GM23338 (cell line): ENCODE measurements around the gene PKLR. TPM values are rescaled to one million over a fixed set of nuclear protein-coding genes. Genes with fewer than 3 reads are reported as not detected.
A peak's percentile ranks its signal among the peaks of the same experiment; 100 is the strongest.

Experiments used
- ATAC-seq: fragments of 200-7000 bp; cut with Tn5 transposase; 3 replicates; pipeline ENCODE4 v1.9.1; 2020
- DNase-seq: peaks from one replicate; pipeline ENCODE4 v3.0.0-alpha.2; 2015; ENCODE audit warnings: low spot score
- H2AFZ ChIP-seq: fragments of 200-600 bp; sonication (generic); 2 replicates; pipeline ENCODE4 v1.8.0; 2016; ENCODE audit warnings: antibody characterized with exemption, mild to moderate bottlenecking, moderate library complexity
- H3F3A ChIP-seq: fragments of 200-600 bp; sonication (generic); replicated peaks from 2 replicates; pipeline ENCODE4 v1.8.0; 2017; ENCODE audit warnings: antibody characterized with exemption, mixed run types, low read depth
- H3K27ac ChIP-seq: fragments of 200-600 bp; sonication (generic); 2 replicates; pipeline ENCODE4 v1.6.1; 2016; ENCODE audit warnings: low read depth
- H3K27me3 ChIP-seq: fragments of 200-600 bp; sonication (generic); 2 replicates; pipeline ENCODE4 v1.8.0; 2016; ENCODE audit warnings: mild to moderate bottlenecking, mixed run types, moderate library complexity; ENCODE audit not compliant: insufficient read depth
- H3K36me3 ChIP-seq: fragments of 200-600 bp; sonication (generic); 2 replicates; pipeline ENCODE4 v1.8.0; 2016; ENCODE audit warnings: mild to moderate bottlenecking; ENCODE audit not compliant: insufficient read depth
- H3K4me1 ChIP-seq: fragments of 200-600 bp; sonication (generic); 2 replicates; pipeline ENCODE4 v1.8.0; 2016; ENCODE audit warnings: mild to moderate bottlenecking, moderate library complexity; ENCODE audit not compliant: insufficient read depth
- H3K4me2 ChIP-seq: fragments of 200-600 bp; sonication (generic); 2 replicates; pipeline ENCODE4 v1.7.1; 2017; ENCODE audit warnings: mixed run types
- H3K4me3 ChIP-seq: fragments of 200-600 bp; sonication (generic); 2 replicates; pipeline ENCODE4 v1.6.1; 2016; ENCODE audit warnings: mixed run types
- H3K79me2 ChIP-seq: fragments of 200-600 bp; sonication (generic); replicated peaks from 2 replicates; pipeline ENCODE4 v1.8.0; 2017; ENCODE audit warnings: mild to moderate bottlenecking; ENCODE audit not compliant: insufficient read depth
- H3K9me2 ChIP-seq: fragments of 200-600 bp; sonication (generic); 2 replicates; pipeline ENCODE4 v1.8.0; 2017; ENCODE audit not compliant: insufficient read depth
- H4K20me1 ChIP-seq: fragments of 200-600 bp; sonication (generic); replicated peaks from 2 replicates; pipeline ENCODE4 v1.8.0; 2017; ENCODE audit warnings: mild to moderate bottlenecking; ENCODE audit not compliant: insufficient read depth
- H3K27ac Mint-ChIP-seq: 2 replicates; pipeline ENCODE4 v1.8.0; 2020; ENCODE audit warnings: inconsistent platforms, mild to moderate bottlenecking, moderate library complexity, mixed read lengths
- H3K27me3 Mint-ChIP-seq: 3 replicates; pipeline ENCODE4 v1.8.0; 2022; ENCODE audit warnings: low read depth, mild to moderate bottlenecking, moderate library complexity, mixed read lengths, inconsistent platforms; ENCODE audit not compliant: insufficient read depth, poor library complexity
- H3K36me3 Mint-ChIP-seq: 3 replicates; pipeline ENCODE4 v1.8.0; 2021; ENCODE audit warnings: low read depth, mild to moderate bottlenecking, inconsistent platforms, moderate library complexity, mixed read lengths
- H3K4me1 Mint-ChIP-seq: 3 replicates; pipeline ENCODE4 v1.8.0; 2020; ENCODE audit warnings: mild to moderate bottlenecking, inconsistent platforms, mixed read lengths
- H3K4me3 Mint-ChIP-seq: 3 replicates; pipeline ENCODE4 v1.8.0; 2021; ENCODE audit warnings: moderate library complexity, mild to moderate bottlenecking, inconsistent platforms, mixed read lengths
- H3K9me3 Mint-ChIP-seq: 3 replicates; pipeline ENCODE4 v1.8.0; 2020; ENCODE audit warnings: moderate library complexity, mild to moderate bottlenecking, inconsistent platforms, mixed read lengths
- CREB1 ChIP-seq: fragments of 250-450 bp; sonication (Bioruptor Pico); IDR thresholded peaks from 2 replicates; pipeline ENCODE4 v1.5.0; 2020; ENCODE audit warnings: low read depth, mild to moderate bottlenecking, moderate library complexity
- CTCF ChIP-seq, 2 experiments: fragments of 200-600 bp in 1 of 2; sonication (generic) in 1 of 2; conservative IDR thresholded peaks; 2 replicates each; pipeline versions ENCODE4 v1.5.1 to v1.6.1; 2016 to 2017; ENCODE audit warnings: antibody characterized with exemption in 2 of 2, low read depth in 2 of 2, mild to moderate bottlenecking in 2 of 2, moderate library complexity in 1 of 2
- ETS1 ChIP-seq: IDR thresholded peaks from 2 replicates; pipeline ENCODE4 v1.6.1; 2016; ENCODE audit warnings: antibody characterized with exemption
- EZH2 ChIP-seq: fragments of 200-600 bp; sonication (generic); IDR thresholded peaks from one replicate; pipeline ENCODE4 v1.8.0; 2017; ENCODE audit warnings: antibody characterized with exemption, mild to moderate bottlenecking, low read depth; ENCODE audit not compliant: unreplicated experiment
- EZH2phosphoT487 ChIP-seq: fragments of 200-600 bp; sonication (generic); IDR thresholded peaks from one replicate; pipeline ENCODE4 v1.8.1; 2018; ENCODE audit warnings: antibody characterized with exemption; ENCODE audit not compliant: unreplicated experiment
- JUNB ChIP-seq: IDR thresholded peaks from one replicate; pipeline ENCODE4 v1.6.1; 2016; ENCODE audit warnings: antibody characterized with exemption; ENCODE audit not compliant: unreplicated experiment
- NANOG ChIP-seq: IDR thresholded peaks from 2 replicates; pipeline ENCODE4 v1.6.1; 2016; ENCODE audit warnings: antibody characterized with exemption, borderline replicate concordance
- POLR2AphosphoS5 ChIP-seq: IDR thresholded peaks from 2 replicates; pipeline ENCODE4 v1.6.1; 2016; ENCODE audit warnings: antibody characterized with exemption, low read depth
- REST ChIP-seq: IDR thresholded peaks from one replicate; pipeline ENCODE4 v1.6.1; 2018; ENCODE audit warnings: antibody characterized with exemption; ENCODE audit not compliant: unreplicated experiment
- STAT1 ChIP-seq: IDR thresholded peaks from one replicate; pipeline ENCODE4 v1.6.1; 2016; ENCODE audit warnings: antibody characterized with exemption; ENCODE audit not compliant: unreplicated experiment
- ZNF114 ChIP-seq: fragments of 250-450 bp; sonication (Bioruptor Pico); IDR thresholded peaks from 2 replicates; pipeline ENCODE4 v1.5.0; 2020; ENCODE audit warnings: mild to moderate bottlenecking, moderate library complexity
- ZNF331 ChIP-seq: fragments of 250-450 bp; sonication (Bioruptor Pico); IDR thresholded peaks from 2 replicates; pipeline ENCODE4 v1.5.0; 2020; ENCODE audit warnings: low read depth, mild to moderate bottlenecking, moderate library complexity
- ZNF462 ChIP-seq: fragments of 250-450 bp; sonication (Bioruptor Pico); IDR thresholded peaks from 2 replicates; pipeline ENCODE4 v1.5.0; 2020; ENCODE audit warnings: mild to moderate bottlenecking, moderate library complexity
- polyA plus RNA-seq: library from polyadenylated mRNA; unstranded; fragments of >200 nt; fragmentation: Nextera tagmentation; extraction: Ambion mirVana; gene quantifications from 2 replicates; pipeline ENCODE4 v1.2.1, GENCODE V29; 2016
- total RNA-seq: library from RNA; depleted of rRNA; stranded (reverse); fragments of >200 nt; shearing (Covaris generic); gene quantifications from 2 replicates; pipeline ENCODE4 v1.2.3, GENCODE V29; 2014

Gene PKLR
- total and polyA plus RNA-seq, 2 experiments from 2014 or later = 2.0 to 3.7 TPM

- H3K9me2 ChIP-seq = no peaks in the 10 kb centered on the region
- Mint-ChIP-seq H3K4me3 (peak overlapping the region; percentile 99), H3K27ac (peak overlapping the region; percentile 97), H3K36me3 (peaks cover 42% of the 10 kb centered on the region), H3K9me3 (no peaks in the 10 kb centered on the region), H3K4me1 (peaks cover 22% of the 10 kb centered on the region), H3K27me3 (peaks cover 9% of the 10 kb centered on the region)
- peaks cover 20% of the 10 kb centered on the region for H3K4me1 ChIP-seq
- peak overlapping the region; percentile 98 for H3K4me3 ChIP-seq
- H3K4me2 ChIP-seq = peak overlapping the region; percentile 98
- no peaks in the 10 kb centered on the region for H3K27me3 ChIP-seq
- TF ChIP-seq POLR2AphosphoS5 (no peak), ZNF331 (CRISPR knock-in tag) (no peak), ZNF462 (no peak), NANOG (no peak), CREB1 (no peak), ETS1 (no peak), JUNB (no peak), EZH2phosphoT487 (no peak), STAT1 (no peak), EZH2 (no peak), ZNF114 (CRISPR knock-in tag) (no peak), REST (no peak), CTCF (conservative IDR thresholded peaks at IDR 0.05; ENCODE audit: low read depth in 2 of 2) (no peak)
- ATAC-seq (no peak; the same call in 2 of the 3 replicates), DNase-seq (no peak)
- peaks cover 51% of the 10 kb centered on the region for H3K79me2 ChIP-seq
- peaks cover 20% of the 10 kb centered on the region for H3F3A ChIP-seq
- H3K27ac ChIP-seq = peak overlapping the region; percentile 6; the same call in 1 of the 2 replicates
- H2AFZ ChIP-seq = no peak overlapping the region
- H3K36me3 ChIP-seq = peaks cover 11% of the 10 kb centered on the region
- peaks cover 33% of the 10 kb centered on the region for H4K20me1 ChIP-seq
Measured at GRCh38 chr1:155309423-155310021, 8.3 kb upstream of the PKLR start.
